Activated naive CD8-positive, alpha-beta T cell treated with anti-CD3 and anti-CD28 coated beads, Interleukin-2, amount 10 ng/mL, durations not matched to agents 7 days and 5 days (primary cell): ENCODE measurements around the gene PTBP1. TPM values are rescaled to one million over a fixed set of nuclear protein-coding genes. Genes with fewer than 3 reads are reported as not detected.
A peak's percentile ranks its signal among the peaks of the same experiment; 100 is the strongest.
"Not testable (repeated sequence)": the region's sequence is repeated elsewhere in the genome, so short reads cannot be mapped to it uniquely, and the experiment has no call there.

Experiments used
- ATAC-seq: fragments of 150-1000 bp; cut with Tn5 transposase; one replicate; pipeline ENCODE4 v1.10.0; 2021; ENCODE audit warnings: low read depth, moderate library complexity
- POLR2A ChIA-PET: fragments of 350-600 bp; sonication (Branson Sonifier 250); formaldehyde crosslinking; loops from one replicate; lab custom pipeline; 2021; ENCODE audit warnings: antibody characterized with exemption; lab: Charles Lee
- DNase-seq: peaks from one replicate; pipeline ENCODE4 v3.0.0; 2021
- H3K27ac Mint-ChIP-seq: one replicate; pipeline ENCODE4 v1.8.0; 2022; ENCODE audit warnings: mild to moderate bottlenecking, mixed read lengths
- H3K27me3 Mint-ChIP-seq: one replicate; pipeline ENCODE4 v1.8.0; 2022; ENCODE audit warnings: mild to moderate bottlenecking, moderate library complexity, mixed read lengths
- H3K36me3 Mint-ChIP-seq: one replicate; pipeline ENCODE4 v1.8.0; 2021; ENCODE audit warnings: mild to moderate bottlenecking, mixed read lengths
- H3K4me1 Mint-ChIP-seq: one replicate; pipeline ENCODE4 v1.8.0; 2021; ENCODE audit warnings: mixed read lengths
- H3K4me3 Mint-ChIP-seq: one replicate; pipeline ENCODE4 v1.8.0; 2022; ENCODE audit warnings: mild to moderate bottlenecking, moderate library complexity, mixed read lengths
- H3K9me3 Mint-ChIP-seq: one replicate; pipeline ENCODE4 v1.8.0; 2021; ENCODE audit warnings: mixed read lengths
- total RNA-seq, 2 experiments: library from RNA; stranded (reverse); gene quantifications; one replicate each; pipeline ENCODE4 v1.2.3, GENCODE V29; 2021

The PTBP1 gene
- total RNA-seq, 2 experiments from 2014 or later = 400 to 411 TPM

GRCh38 chr19:827314-827709 is 30.1 kb downstream of the PTBP1 start:
- Mint-ChIP-seq H3K27me3 (peaks cover 17% of the 10 kb centered on the region), H3K36me3 (no peaks in the 10 kb centered on the region), H3K27ac (no peak overlapping the region), H3K4me3 (no peak overlapping the region), H3K9me3 (no peaks in the 10 kb centered on the region), H3K4me1 (no peaks in the 10 kb centered on the region)
- POLR2A ChIA-PET = no interaction called here
- ATAC-seq (no peak), DNase-seq (no peak)

GRCh38 chr19:827710-828321 is 30.6 kb downstream of the PTBP1 start, which contains the start of gene AZU1:
Gene AZU1, plus strand, starts transcription at chr19:827837. Its CDS starts 10 bp downstream, at chr19:827847.
- peaks cover 13% of the 10 kb centered on the region for H3K27me3 Mint-ChIP-seq
- no peaks in the 10 kb centered on the region for H3K36me3 Mint-ChIP-seq
- no peak within 1 kb of the TSS for H3K27ac Mint-ChIP-seq
- ATAC-seq (no peak), DNase-seq (no peak)
- POLR2A ChIA-PET = no interaction called here
- H3K4me3 Mint-ChIP-seq = no peak within 1 kb of the TSS
- H3K9me3 Mint-ChIP-seq = no peaks in the 10 kb centered on the region
- H3K4me1 Mint-ChIP-seq = no peaks in the 10 kb centered on the region

- H3K4me3 Mint-ChIP-seq = no peak overlapping the region
- peaks cover 1% of the 10 kb centered on the region for H3K27me3 Mint-ChIP-seq
- no peaks in the 10 kb centered on the region for H3K36me3 Mint-ChIP-seq
- no peak for ATAC-seq
- DNase-seq = no peak
- H3K9me3 Mint-ChIP-seq = no peaks in the 10 kb centered on the region
- H3K4me1 Mint-ChIP-seq = no peaks in the 10 kb centered on the region
- no peak overlapping the region for H3K27ac Mint-ChIP-seq
- POLR2A ChIA-PET = no interaction called here
Measured at GRCh38 chr19:829129-829758, 32.0 kb downstream of the PTBP1 start.

GRCh38 chr19:831407-832369 is 34.4 kb downstream of the PTBP1 start:
- no peak for DNase-seq
- Mint-ChIP-seq H3K27ac (no peak overlapping the region), H3K4me1 (peaks cover 3% of the 10 kb centered on the region), H3K27me3 (peaks cover 5% of the 10 kb centered on the region), H3K9me3 (no peaks in the 10 kb centered on the region), H3K4me3 (no peak overlapping the region), H3K36me3 (no peaks in the 10 kb centered on the region)
- ATAC-seq = no peak
- POLR2A ChIA-PET = no interaction called here

- Mint-ChIP-seq H3K27me3 (peaks cover 8% of the 10 kb centered on the region), H3K4me3 (no peak overlapping the region), H3K36me3 (no peaks in the 10 kb centered on the region), H3K9me3 (no peaks in the 10 kb centered on the region), H3K27ac (no peak overlapping the region), H3K4me1 (peaks cover 3% of the 10 kb centered on the region)
- POLR2A ChIA-PET = no interaction called here
- DNase-seq (no peak), ATAC-seq (no peak)
Measured at GRCh38 chr19:834216-834615, 37.0 kb downstream of the PTBP1 start.

- POLR2A ChIA-PET = no interaction called here
- H3K4me1 Mint-ChIP-seq = peaks cover 3% of the 10 kb centered on the region
- H3K36me3 Mint-ChIP-seq = no peaks in the 10 kb centered on the region
- DNase-seq = no peak
- H3K9me3 Mint-ChIP-seq = no peaks in the 10 kb centered on the region
- no peak for ATAC-seq
- no peak overlapping the region for H3K27ac Mint-ChIP-seq
- peaks cover 8% of the 10 kb centered on the region for H3K27me3 Mint-ChIP-seq
- no peak overlapping the region for H3K4me3 Mint-ChIP-seq
Measured at GRCh38 chr19:835210-835810, 38.1 kb downstream of the PTBP1 start.

- Mint-ChIP-seq H3K4me3 (no peak within 1 kb of the TSS), H3K36me3 (peaks cover 2% of the 10 kb centered on the region), H3K27ac (no peak within 1 kb of the TSS), H3K27me3 (peaks cover 35% of the 10 kb centered on the region), H3K4me1 (peaks cover 7% of the 10 kb centered on the region), H3K9me3 (peaks cover 3% of the 10 kb centered on the region)
- no peak for ATAC-seq
- POLR2A ChIA-PET = no interaction called here
- DNase-seq = no peak
Measured at GRCh38 chr19:840519-841206, 43.4 kb downstream of the PTBP1 start, which contains the start of gene PRTN3. Gene PRTN3, plus strand, starts transcription at chr19:840999. Its CDS starts 10 bp downstream, at chr19:841009.

- H3K9me3 Mint-ChIP-seq, POLR2A ChIA-PET, DNase-seq, ATAC-seq, H3K27ac Mint-ChIP-seq, H3K36me3 Mint-ChIP-seq, H3K4me1 Mint-ChIP-seq, H3K4me3 Mint-ChIP-seq: not testable (repeated sequence)
- peaks cover 39% of the 10 kb centered on the region for H3K27me3 Mint-ChIP-seq
Measured at GRCh38 chr19:842802-843179, 45.5 kb downstream of the PTBP1 start.

GRCh38 chr19:843180-843835 is 46.1 kb downstream of the PTBP1 start:
- no peak overlapping the region for H3K4me3 Mint-ChIP-seq
- peaks cover 2% of the 10 kb centered on the region for H3K36me3 Mint-ChIP-seq
- H3K27ac Mint-ChIP-seq = no peak overlapping the region
- H3K4me1 Mint-ChIP-seq = peaks cover 3% of the 10 kb centered on the region
- peaks cover 41% of the 10 kb centered on the region for H3K27me3 Mint-ChIP-seq
- peaks cover 3% of the 10 kb centered on the region for H3K9me3 Mint-ChIP-seq
- no peak for ATAC-seq
- POLR2A ChIA-PET = no interaction called here
- DNase-seq = no peak

- DNase-seq = no peak
- POLR2A ChIA-PET = no interaction called here
- Mint-ChIP-seq H3K4me3 (peak overlapping the region; percentile 48), H3K4me1 (peaks cover 3% of the 10 kb centered on the region), H3K27ac (no peak overlapping the region), H3K9me3 (peaks cover 3% of the 10 kb centered on the region), H3K27me3 (peaks cover 41% of the 10 kb centered on the region), H3K36me3 (peaks cover 2% of the 10 kb centered on the region)
- no peak for ATAC-seq
Measured at GRCh38 chr19:843836-844545, 46.7 kb downstream of the PTBP1 start.

- POLR2A ChIA-PET = no interaction called here
- peaks cover 41% of the 10 kb centered on the region for H3K27me3 Mint-ChIP-seq
Measured at GRCh38 chr19:844546-844971, 47.3 kb downstream of the PTBP1 start.

More at GRCh38 chr19:844546-844971, 47.3 kb downstream of the PTBP1 start:
- H3K27ac Mint-ChIP-seq = peak overlapping the region; percentile 56
- H3K9me3 Mint-ChIP-seq = peaks cover 3% of the 10 kb centered on the region
- no peak for DNase-seq
- peak; percentile 69 for ATAC-seq
- peak overlapping the region; percentile 48 for H3K4me3 Mint-ChIP-seq
- H3K36me3 Mint-ChIP-seq = peaks cover 2% of the 10 kb centered on the region
- H3K4me1 Mint-ChIP-seq = peaks cover 3% of the 10 kb centered on the region
